Tibial nerve (tissue), 4 donors: ENCODE measurements around the gene NEU1.

Source experiments
- EP300 ChIP-seq, 2 donors: sonication (generic); formaldehyde crosslinking; IDR thresholded peaks; one replicate each; pipeline ENCODE4 v1.6.1; 2017; ENCODE audit warnings: antibody characterized with exemption in 2 of 2, mild to moderate bottlenecking in 1 of 2
- POLR2A ChIP-seq, 2 donors: fragments of 450-650 bp; IDR thresholded peaks; one replicate each; pipeline ENCODE4 v1.6.1; 2017; ENCODE audit warnings: antibody characterized with exemption in 2 of 2, mild to moderate bottlenecking in 2 of 2, moderate library complexity in 2 of 2
- TF ChIP-seq, protein P1 (sequence below), 5 experiments: fragments of 200-600 bp in 3 of 5; fragments of 450-650 bp in 2 of 5; sonication (generic) in 3 of 5; IDR thresholded peaks; one replicate each; pipeline ENCODE4 v1.5.1; 2016 to 2019; ENCODE audit warnings: antibody characterized with exemption in 5 of 5, mild to moderate bottlenecking in 3 of 5, moderate library complexity in 2 of 5

DNA sequence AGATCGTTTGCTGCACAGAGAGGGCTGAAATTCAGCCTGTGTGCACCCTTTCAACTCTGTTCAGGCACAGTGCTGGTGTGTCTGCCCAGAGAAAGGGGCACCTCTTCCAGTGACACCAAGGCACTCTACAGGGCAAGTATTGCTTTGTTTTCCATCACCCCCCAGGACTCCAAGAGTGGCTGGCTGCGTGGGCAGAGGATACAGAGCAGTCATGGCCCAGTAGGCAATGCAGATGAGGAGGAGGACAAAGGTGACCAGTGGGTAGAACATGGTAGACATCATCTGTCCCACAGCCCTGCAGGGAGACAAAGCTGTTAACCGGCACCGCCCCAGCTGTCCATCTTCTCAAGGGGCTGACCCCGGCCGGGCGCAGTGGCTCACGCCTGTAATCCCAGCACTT lies 6.7 kb upstream of the NEU1 start:
- TF ChIP-seq, protein P1, sequence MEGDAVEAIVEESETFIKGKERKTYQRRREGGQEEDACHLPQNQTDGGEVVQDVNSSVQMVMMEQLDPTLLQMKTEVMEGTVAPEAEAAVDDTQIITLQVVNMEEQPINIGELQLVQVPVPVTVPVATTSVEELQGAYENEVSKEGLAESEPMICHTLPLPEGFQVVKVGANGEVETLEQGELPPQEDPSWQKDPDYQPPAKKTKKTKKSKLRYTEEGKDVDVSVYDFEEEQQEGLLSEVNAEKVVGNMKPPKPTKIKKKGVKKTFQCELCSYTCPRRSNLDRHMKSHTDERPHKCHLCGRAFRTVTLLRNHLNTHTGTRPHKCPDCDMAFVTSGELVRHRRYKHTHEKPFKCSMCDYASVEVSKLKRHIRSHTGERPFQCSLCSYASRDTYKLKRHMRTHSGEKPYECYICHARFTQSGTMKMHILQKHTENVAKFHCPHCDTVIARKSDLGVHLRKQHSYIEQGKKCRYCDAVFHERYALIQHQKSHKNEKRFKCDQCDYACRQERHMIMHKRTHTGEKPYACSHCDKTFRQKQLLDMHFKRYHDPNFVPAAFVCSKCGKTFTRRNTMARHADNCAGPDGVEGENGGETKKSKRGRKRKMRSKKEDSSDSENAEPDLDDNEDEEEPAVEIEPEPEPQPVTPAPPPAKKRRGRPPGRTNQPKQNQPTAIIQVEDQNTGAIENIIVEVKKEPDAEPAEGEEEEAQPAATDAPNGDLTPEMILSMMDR (IDR thresholded peaks at IDR 0.05), result no peak
- TF ChIP-seq POLR2A (IDR thresholded peaks at IDR 0.05) (no peak), EP300 (IDR thresholded peaks at IDR 0.05) (no peak)
